GM12878 (cell line): ENCODE data around the gene SDK2.

Experiments
- IKZF1 ChIP-seq: fragments of 450-650 bp; conservative IDR thresholded peaks from 2 replicates; pipeline ENCODE4 v1.6.1; 2017; ENCODE audit warnings: antibody characterized with exemption, mild to moderate bottlenecking
- MYC ChIP-seq: IDR thresholded peaks from 2 replicates; pipeline ENCODE4 v1.6.1; 2011; ENCODE audit warnings: mild to moderate bottlenecking, low read length, moderate library complexity, inconsistent platforms; ENCODE audit not compliant: insufficient read depth, insufficient replicate concordance, insufficient read length, severe bottlenecking
- PML ChIP-seq: IDR thresholded peaks from 2 replicates; pipeline ENCODE4 v1.6.1; 2012; ENCODE audit warnings: low read length, inconsistent platforms
- POLR2A ChIP-seq: IDR thresholded peaks from 2 replicates; pipeline ENCODE4 v1.6.1; 2011; ENCODE audit warnings: low read depth, mild to moderate bottlenecking, low read length
- SIN3A ChIP-seq: IDR thresholded peaks from 2 replicates; pipeline ENCODE4 v1.6.1; 2012; ENCODE audit warnings: low read depth, low read length, improper control_type of control experiment
- SMC3 ChIP-seq: IDR thresholded peaks from 2 replicates; pipeline ENCODE4 v1.6.1; 2011; ENCODE audit warnings: low read length, improper control_type of control experiment, borderline replicate concordance
- TCF3 ChIP-seq: IDR thresholded peaks from 2 replicates; pipeline ENCODE4 v1.6.1; 2012; ENCODE audit warnings: low read depth, mild to moderate bottlenecking, low read length, borderline replicate concordance; ENCODE audit not compliant: insufficient read depth
- ZNF274 ChIP-seq: IDR thresholded peaks from one replicate; pipeline ENCODE4 v1.8.0; 2011; ENCODE audit not compliant: insufficient read length, insufficient read depth
- TF ChIP-seq, protein P1 (sequence below): IDR thresholded peaks from 2 replicates; pipeline ENCODE4 v1.6.1; 2011; ENCODE audit warnings: low read depth, low read length, improper control_type of control experiment, borderline replicate concordance
- TF ChIP-seq, protein P2 (sequence below), 3 experiments: IDR thresholded peaks in 2 of 3; conservative IDR thresholded peaks in 1 of 3; 2 replicates each; pipeline ENCODE4 v1.5.1; 2011; ENCODE audit warnings: low read depth in 3 of 3, low read length in 3 of 3, mild to moderate bottlenecking in 3 of 3, control low read depth in 2 of 3, moderate library complexity in 2 of 3, inconsistent platforms in 1 of 3, mixed read lengths in 1 of 3; ENCODE audit not compliant: control insufficient read depth in 2 of 3, insufficient read depth in 1 of 3; ENCODE audit errors: extremely low read depth in 1 of 3

DNA sequence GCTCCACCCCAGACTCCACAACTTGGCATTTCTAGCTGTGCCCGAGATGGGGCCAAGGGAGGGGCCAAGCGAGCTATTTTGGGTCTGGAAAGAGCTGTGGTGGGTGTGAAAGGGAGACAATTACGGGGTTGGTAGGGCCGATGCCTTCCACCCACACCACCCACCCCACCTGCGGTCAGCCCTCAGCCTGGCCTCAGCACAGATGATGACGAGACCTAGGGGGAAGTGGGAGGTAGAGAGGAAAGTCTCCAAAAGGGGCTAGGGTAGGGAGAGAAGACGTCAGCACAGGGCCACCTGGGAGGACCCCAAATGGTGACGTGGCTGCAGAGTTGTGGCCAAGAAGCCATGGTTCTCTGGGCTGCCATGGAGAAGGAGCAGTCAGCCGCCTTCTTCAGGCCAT, 83.1 kb downstream of the SDK2 start:
- TF ChIP-seq, protein P1, sequence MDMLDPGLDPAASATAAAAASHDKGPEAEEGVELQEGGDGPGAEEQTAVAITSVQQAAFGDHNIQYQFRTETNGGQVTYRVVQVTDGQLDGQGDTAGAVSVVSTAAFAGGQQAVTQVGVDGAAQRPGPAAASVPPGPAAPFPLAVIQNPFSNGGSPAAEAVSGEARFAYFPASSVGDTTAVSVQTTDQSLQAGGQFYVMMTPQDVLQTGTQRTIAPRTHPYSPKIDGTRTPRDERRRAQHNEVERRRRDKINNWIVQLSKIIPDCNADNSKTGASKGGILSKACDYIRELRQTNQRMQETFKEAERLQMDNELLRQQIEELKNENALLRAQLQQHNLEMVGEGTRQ, result no peak
- TF ChIP-seq, protein P2, sequence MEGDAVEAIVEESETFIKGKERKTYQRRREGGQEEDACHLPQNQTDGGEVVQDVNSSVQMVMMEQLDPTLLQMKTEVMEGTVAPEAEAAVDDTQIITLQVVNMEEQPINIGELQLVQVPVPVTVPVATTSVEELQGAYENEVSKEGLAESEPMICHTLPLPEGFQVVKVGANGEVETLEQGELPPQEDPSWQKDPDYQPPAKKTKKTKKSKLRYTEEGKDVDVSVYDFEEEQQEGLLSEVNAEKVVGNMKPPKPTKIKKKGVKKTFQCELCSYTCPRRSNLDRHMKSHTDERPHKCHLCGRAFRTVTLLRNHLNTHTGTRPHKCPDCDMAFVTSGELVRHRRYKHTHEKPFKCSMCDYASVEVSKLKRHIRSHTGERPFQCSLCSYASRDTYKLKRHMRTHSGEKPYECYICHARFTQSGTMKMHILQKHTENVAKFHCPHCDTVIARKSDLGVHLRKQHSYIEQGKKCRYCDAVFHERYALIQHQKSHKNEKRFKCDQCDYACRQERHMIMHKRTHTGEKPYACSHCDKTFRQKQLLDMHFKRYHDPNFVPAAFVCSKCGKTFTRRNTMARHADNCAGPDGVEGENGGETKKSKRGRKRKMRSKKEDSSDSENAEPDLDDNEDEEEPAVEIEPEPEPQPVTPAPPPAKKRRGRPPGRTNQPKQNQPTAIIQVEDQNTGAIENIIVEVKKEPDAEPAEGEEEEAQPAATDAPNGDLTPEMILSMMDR (IDR thresholded peaks at IDR 0.05 in 2 of 3, conservative IDR thresholded peaks at IDR 0.05 in 1 of 3; ENCODE audit: control insufficient read depth in 2 of 3, extremely low read depth in 1 of 3, insufficient read depth in 1 of 3, low read depth in 3 of 3, low read length in 3 of 3), result no peak
- TF ChIP-seq MYC (no peak), SIN3A (no peak), TCF3 (no peak), PML (no peak), SMC3 (no peak), ZNF274 (no peak), IKZF1 (no peak), POLR2A (no peak)
